Measurements from ENCODE around the gene SESTD1. TPM values are rescaled to one million over a fixed set of nuclear protein-coding genes. Genes with fewer than 3 reads are reported as not detected.

The SESTD1 gene
- total RNA-seq, 3 donors from 2014 or later: 54.1 to 137 (median 54.9) TPM

DNA sequence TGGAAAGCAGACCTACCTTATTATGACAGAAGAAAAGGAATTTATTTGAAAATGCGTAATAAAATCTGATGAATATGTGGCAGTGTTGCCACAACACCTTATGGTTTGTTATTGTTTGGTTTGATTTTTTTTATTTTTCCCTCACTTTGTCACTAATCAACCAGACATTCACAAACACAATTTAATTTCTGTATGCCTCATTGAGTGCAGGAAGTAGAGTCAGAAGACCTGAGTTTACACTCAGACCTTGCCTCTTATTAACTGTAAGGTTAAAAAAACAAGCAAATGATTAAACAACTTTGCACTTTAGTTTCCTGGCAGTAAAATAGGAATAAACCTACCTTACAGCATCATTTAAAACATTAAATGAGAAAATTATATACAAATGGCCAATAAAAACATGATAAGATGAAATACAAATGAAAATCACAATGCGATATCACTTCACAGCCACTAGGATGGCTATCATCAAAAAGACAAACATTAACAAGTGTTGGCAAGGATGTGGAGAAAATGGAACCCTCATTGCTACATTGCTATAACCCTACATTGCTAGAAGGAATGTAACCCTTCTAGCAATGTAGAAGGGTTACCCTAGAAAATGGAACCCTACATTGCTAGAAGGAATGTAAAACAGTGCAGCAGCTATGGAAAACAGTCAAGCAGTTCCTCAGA lies 3.3 kb downstream of the SESTD1 start:
- H3K4me3 ChIP-seq: no peak overlapping the region
- intact Hi-C loops (cut with DNase I; ENCODE audit: low total_unique reads): no loop called here
- no peaks in the 10 kb centered on the region for H3K36me3 ChIP-seq
- no peaks in the 10 kb centered on the region for H3K27me3 ChIP-seq
- no peak for DNase-seq (ENCODE audit: low spot score in 2 of 2)
- peaks cover 3% of the 10 kb centered on the region in 2 donors for H3K4me1 ChIP-seq
- H3K27ac ChIP-seq: peak overlapping the region in 1 of 2 donors; percentile 1
- TF ChIP-seq POLR2AphosphoS5 (IDR thresholded peaks at IDR 0.05) (no peak), POLR2A (IDR thresholded peaks at IDR 0.05) (no peak)
- TF ChIP-seq, protein P1, sequence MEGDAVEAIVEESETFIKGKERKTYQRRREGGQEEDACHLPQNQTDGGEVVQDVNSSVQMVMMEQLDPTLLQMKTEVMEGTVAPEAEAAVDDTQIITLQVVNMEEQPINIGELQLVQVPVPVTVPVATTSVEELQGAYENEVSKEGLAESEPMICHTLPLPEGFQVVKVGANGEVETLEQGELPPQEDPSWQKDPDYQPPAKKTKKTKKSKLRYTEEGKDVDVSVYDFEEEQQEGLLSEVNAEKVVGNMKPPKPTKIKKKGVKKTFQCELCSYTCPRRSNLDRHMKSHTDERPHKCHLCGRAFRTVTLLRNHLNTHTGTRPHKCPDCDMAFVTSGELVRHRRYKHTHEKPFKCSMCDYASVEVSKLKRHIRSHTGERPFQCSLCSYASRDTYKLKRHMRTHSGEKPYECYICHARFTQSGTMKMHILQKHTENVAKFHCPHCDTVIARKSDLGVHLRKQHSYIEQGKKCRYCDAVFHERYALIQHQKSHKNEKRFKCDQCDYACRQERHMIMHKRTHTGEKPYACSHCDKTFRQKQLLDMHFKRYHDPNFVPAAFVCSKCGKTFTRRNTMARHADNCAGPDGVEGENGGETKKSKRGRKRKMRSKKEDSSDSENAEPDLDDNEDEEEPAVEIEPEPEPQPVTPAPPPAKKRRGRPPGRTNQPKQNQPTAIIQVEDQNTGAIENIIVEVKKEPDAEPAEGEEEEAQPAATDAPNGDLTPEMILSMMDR (IDR thresholded peaks at IDR 0.05): no peak
- H3K9me3 ChIP-seq: peaks cover 0 to under 1% of the 10 kb centered on the region in 2 donors

DNA sequence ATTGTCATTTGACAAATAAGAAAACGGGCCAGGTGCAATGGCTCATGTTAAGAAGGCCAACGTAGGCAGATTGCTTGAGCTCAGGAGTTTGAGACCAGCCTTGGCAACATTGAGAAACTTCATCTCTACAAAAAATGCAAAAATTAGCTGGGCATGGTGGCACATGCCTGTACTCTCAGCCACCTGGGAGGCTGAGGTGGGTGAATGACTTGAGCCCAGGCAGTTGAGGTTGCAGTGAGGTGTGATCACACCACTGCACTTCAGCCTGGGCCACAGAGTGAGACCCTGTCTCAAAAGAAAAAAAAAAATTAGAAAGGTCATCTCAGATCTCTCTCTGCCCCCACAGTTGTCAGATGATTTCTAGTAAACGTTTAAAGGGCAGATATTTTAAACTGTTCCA lies 4.4 kb downstream of the SESTD1 start:
- TF ChIP-seq POLR2A (IDR thresholded peaks at IDR 0.05) (no peak), POLR2AphosphoS5 (IDR thresholded peaks at IDR 0.05) (no peak)
- TF ChIP-seq, protein P1 (IDR thresholded peaks at IDR 0.05): no peak
- Histone ChIP-seq H3K4me3 (no peak overlapping the region), H3K27ac (no peak overlapping the region), H3K27me3 (no peaks in the 10 kb centered on the region), H3K4me1 (peaks cover 3% of the 10 kb centered on the region in 2 donors), H3K36me3 (no peaks in the 10 kb centered on the region), H3K9me3 (peaks cover 0 to 7% of the 10 kb centered on the region in 2 donors)
- DNase-seq (ENCODE audit: low spot score in 2 of 2): no peak
- intact Hi-C loops (cut with DNase I; ENCODE audit: low total_unique reads): no loop called here

DNA sequence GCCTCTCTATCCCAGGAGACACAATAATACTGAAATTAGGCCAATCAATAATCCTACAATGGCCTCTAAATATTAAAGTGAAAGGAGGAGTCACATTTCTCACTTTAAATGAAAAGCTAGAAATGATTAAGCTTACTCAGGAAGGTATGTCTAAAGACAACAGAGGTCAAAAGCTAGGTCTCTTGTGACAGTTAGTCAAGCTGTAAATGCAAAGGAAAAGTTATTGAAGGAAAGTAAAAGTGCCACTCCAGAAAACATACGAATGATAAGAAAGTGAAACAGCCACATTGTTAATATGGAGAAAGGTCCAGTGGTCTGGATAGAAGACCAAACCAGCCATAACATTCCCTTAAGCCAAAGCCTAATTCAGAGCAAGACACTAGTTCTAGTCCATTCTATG lies 9.5 kb downstream of the SESTD1 start:
- no peak for DNase-seq (ENCODE audit: low spot score in 2 of 2)
- Histone ChIP-seq H3K9me3 (peaks cover 0 to 11% of the 10 kb centered on the region in 2 donors), H3K27ac (no peak overlapping the region), H3K4me3 (no peak overlapping the region), H3K36me3 (no peaks in the 10 kb centered on the region), H3K27me3 (no peaks in the 10 kb centered on the region), H3K4me1 (peaks cover 0 to 3% of the 10 kb centered on the region in 2 donors)
- intact Hi-C loops (cut with DNase I; ENCODE audit: low total_unique reads): no loop called here
- TF ChIP-seq POLR2A (IDR thresholded peaks at IDR 0.05) (no peak), POLR2AphosphoS5 (IDR thresholded peaks at IDR 0.05) (no peak)
- TF ChIP-seq, protein P1 (IDR thresholded peaks at IDR 0.05): no peak

DNA sequence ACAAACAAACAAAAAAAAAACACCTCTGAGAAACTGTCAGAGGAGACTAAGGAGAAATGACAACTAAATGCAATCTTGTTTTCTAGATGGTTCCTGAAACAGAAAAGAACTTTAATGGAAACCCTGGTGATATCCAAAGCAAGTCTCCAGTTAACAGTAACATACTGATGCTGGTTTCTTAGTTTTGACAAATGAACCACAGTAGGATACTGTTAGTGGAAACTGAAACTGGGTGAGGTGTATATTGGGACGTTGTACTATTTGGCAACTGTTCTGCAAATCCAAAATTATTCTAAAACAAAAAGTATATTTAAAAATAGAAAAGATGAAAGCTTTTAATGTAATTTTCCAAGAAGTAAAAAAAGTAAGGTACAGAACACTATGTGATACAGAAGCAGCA lies 11.4 kb downstream of the SESTD1 start:
- intact Hi-C loops (cut with DNase I; ENCODE audit: low total_unique reads): no loop called here

DNA sequence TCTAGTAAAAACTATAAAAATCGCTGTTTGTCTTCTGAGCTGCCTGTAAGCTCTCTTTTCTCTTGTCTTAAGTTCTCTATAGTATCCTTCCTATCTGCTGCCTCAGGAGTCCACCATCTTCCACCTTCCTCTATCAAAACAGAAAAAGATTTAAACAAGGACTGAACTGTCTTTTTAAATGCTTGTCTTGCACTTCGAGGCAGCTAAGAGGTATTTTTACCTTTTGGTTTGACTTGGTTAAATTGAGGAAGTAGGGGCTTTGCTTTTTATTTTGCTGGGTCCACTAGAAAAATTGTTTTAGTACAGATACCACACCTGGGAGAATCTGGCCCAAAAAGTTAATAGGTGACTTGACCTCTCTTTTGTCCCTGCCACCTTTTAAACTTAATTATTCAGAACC lies 12.2 kb downstream of the SESTD1 start:
- no peak for DNase-seq (ENCODE audit: low spot score in 2 of 2)
- no peak overlapping the region for H3K27ac ChIP-seq
- no peaks in the 10 kb centered on the region for H3K36me3 ChIP-seq
- no peaks in the 10 kb centered on the region for H3K4me1 ChIP-seq
- intact Hi-C loops (cut with DNase I; ENCODE audit: low total_unique reads): no loop called here
- TF ChIP-seq POLR2AphosphoS5 (IDR thresholded peaks at IDR 0.05): no peak
- TF ChIP-seq POLR2A (IDR thresholded peaks at IDR 0.05): no peak
- no peak overlapping the region for H3K4me3 ChIP-seq
- peaks cover 0 to 11% of the 10 kb centered on the region in 2 donors for H3K9me3 ChIP-seq
- no peaks in the 10 kb centered on the region for H3K27me3 ChIP-seq

More for the DNA sequence above, 11.4 kb downstream of the SESTD1 start:
- TF ChIP-seq, protein P1 (IDR thresholded peaks at IDR 0.05): no peak
- no peak for TF ChIP-seq POLR2A (IDR thresholded peaks at IDR 0.05)
- Histone ChIP-seq H3K36me3 (no peaks in the 10 kb centered on the region), H3K27me3 (no peaks in the 10 kb centered on the region), H3K27ac (no peak overlapping the region), H3K9me3 (peaks cover 0 to 11% of the 10 kb centered on the region in 2 donors), H3K4me1 (no peaks in the 10 kb centered on the region), H3K4me3 (no peak overlapping the region)
- no peak for DNase-seq (ENCODE audit: low spot score in 2 of 2)
